Activated CD4-positive, alpha-beta T cell treated with anti-CD3 and anti-CD28 coated beads, Interleukin-2, amount 10 ng/mL, durations not matched to agents 7 days and 5 days (primary cell): ENCODE data around the gene RBM7. TPM values are rescaled to one million over a fixed set of nuclear protein-coding genes. Genes with fewer than 3 reads are reported as not detected.

Source experiments
- CTCF ChIA-PET: fragments of 350-600 bp; sonication (Branson Sonifier 250); formaldehyde crosslinking; loops from one replicate; lab custom pipeline; 2021; ENCODE audit warnings: antibody characterized with exemption; lab: Charles Lee
- POLR2A ChIA-PET: fragments of 350-600 bp; sonication (Branson Sonifier 250); formaldehyde crosslinking; loops from one replicate; lab custom pipeline; 2021; ENCODE audit warnings: antibody characterized with exemption; lab: Charles Lee
- DNase-seq: peaks from one replicate; pipeline ENCODE4 v3.0.0-alpha.2; 2020
- H3K27ac Mint-ChIP-seq: one replicate; pipeline ENCODE4 v1.8.0; 2021; ENCODE audit warnings: mild to moderate bottlenecking, moderate library complexity, mixed read lengths
- H3K27me3 Mint-ChIP-seq: one replicate; pipeline ENCODE4 v1.8.0; 2021; ENCODE audit warnings: mixed read lengths
- H3K36me3 Mint-ChIP-seq: one replicate; pipeline ENCODE4 v1.8.0; 2021; ENCODE audit warnings: low read depth, mixed read lengths
- H3K4me1 Mint-ChIP-seq: one replicate; pipeline ENCODE4 v1.8.0; 2021; ENCODE audit warnings: mixed read lengths
- H3K4me3 Mint-ChIP-seq: one replicate; pipeline ENCODE4 v1.8.0; 2021; ENCODE audit warnings: mild to moderate bottlenecking, moderate library complexity, mixed read lengths
- H3K9me3 Mint-ChIP-seq: one replicate; pipeline ENCODE4 v1.8.0; 2021; ENCODE audit warnings: mixed read lengths
- total RNA-seq, 2 experiments: library from RNA; stranded (reverse); gene quantifications; one replicate each; pipeline ENCODE4 v1.2.3, GENCODE V29; 2021

Gene RBM7
- total RNA-seq, 2 experiments from 2014 or later = 34.2 to 49.7 TPM

GRCh38 chr11:114440121-114440860 is 39.8 kb downstream of the RBM7 start:
- POLR2A ChIA-PET = no interaction called here
- DNase-seq = no peak
- CTCF ChIA-PET = interaction anchor here (0.7 kb wide), 1 partner anchor 15 kb away, joined by 3 read pairs; no protein-coding TSS in a partner anchor
- Mint-ChIP-seq H3K27me3 (no peaks in the 10 kb centered on the region), H3K9me3 (no peaks in the 10 kb centered on the region), H3K36me3 (peaks cover 23% of the 10 kb centered on the region), H3K4me1 (peaks cover 34% of the 10 kb centered on the region), H3K4me3 (peak overlapping the region; percentile 97), H3K27ac (peak overlapping the region; percentile 93)

DNA sequence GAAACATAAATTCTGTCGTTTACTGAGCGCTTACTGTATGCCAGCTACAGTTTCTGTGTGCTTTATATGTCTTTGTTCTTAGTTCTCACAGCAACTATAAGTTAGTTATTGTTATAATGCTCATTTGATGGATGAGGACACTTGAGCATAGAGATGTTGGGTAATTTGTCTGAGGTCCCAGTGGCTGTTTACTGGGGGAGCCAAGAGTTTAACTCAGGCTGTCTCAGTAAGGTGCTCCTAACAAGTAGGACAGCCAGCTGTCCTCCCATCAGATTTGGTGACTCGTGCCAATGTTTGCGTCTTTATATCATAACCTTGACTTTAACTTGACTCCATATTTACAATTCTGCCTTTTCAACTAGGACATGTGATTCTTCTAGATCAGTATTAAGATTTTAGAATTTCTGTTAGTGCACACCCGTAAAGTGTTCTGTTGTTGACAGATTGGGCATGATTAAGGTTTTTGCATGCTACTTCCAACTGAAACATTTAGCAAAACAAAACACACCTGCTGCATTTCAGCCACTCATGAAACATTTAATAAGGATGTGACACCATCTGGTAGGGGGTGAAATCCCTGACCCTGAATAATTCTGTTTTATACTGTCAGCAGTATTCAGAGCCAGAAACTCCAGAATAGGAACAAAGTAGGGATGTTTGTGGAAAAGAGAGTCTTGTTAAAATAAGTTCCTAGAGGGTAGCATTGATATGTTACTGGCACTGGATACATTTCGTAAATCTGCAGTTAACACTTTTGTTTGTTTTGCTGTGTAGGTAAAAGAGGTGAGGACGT is 40.7 kb downstream of the RBM7 start:
- no peaks in the 10 kb centered on the region for H3K9me3 Mint-ChIP-seq
- POLR2A ChIA-PET = no interaction called here
- CTCF ChIA-PET = no interaction called here
- no peak for DNase-seq
- H3K27me3 Mint-ChIP-seq = no peaks in the 10 kb centered on the region
- H3K4me3 Mint-ChIP-seq = no peak overlapping the region
- H3K27ac Mint-ChIP-seq = no peak overlapping the region
- peaks cover 26% of the 10 kb centered on the region for H3K36me3 Mint-ChIP-seq
- peaks cover 34% of the 10 kb centered on the region for H3K4me1 Mint-ChIP-seq

DNA sequence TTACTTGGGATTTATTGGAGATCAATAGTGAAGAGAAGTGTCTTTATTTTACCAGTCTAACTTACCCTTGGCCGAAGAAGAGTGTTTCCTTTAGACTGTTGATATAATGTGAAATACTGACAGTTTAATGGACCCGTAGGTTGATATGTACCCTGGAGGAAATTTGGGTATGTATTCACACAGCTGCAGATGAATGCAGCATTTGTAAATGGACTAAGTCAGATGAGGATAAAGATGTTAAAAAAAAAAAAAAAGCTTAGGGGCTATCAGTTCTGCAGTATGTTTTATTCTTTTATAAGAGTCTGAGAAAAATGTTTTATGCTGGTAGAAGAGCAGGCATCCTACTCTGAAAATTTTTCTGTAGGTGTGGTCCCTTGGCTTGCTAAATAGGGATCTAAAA is 41.5 kb downstream of the RBM7 start:
- DNase-seq = no peak
- Mint-ChIP-seq H3K36me3 (peaks cover 32% of the 10 kb centered on the region), H3K9me3 (no peaks in the 10 kb centered on the region), H3K4me1 (peaks cover 37% of the 10 kb centered on the region), H3K4me3 (no peak overlapping the region), H3K27ac (no peak overlapping the region), H3K27me3 (no peaks in the 10 kb centered on the region)
- ChIA-PET CTCF (no interaction called here), POLR2A (no interaction called here)

- ChIA-PET CTCF (interaction anchor here (0.6 kb wide), 1 partner anchor 26 kb away, joined by 4 read pairs; no protein-coding TSS in a partner anchor), POLR2A (no interaction called here)
Measured at GRCh38 chr11:114442536-114442935, 42.1 kb downstream of the RBM7 start.

GRCh38 chr11:114447444-114447843 is 47.0 kb downstream of the RBM7 start:
- DNase-seq = no peak
- CTCF ChIA-PET = no interaction called here
- no peak overlapping the region for H3K27ac Mint-ChIP-seq
- peaks cover 5% of the 10 kb centered on the region for H3K4me1 Mint-ChIP-seq
- no peaks in the 10 kb centered on the region for H3K9me3 Mint-ChIP-seq
- POLR2A ChIA-PET = no interaction called here
- no peak overlapping the region for H3K4me3 Mint-ChIP-seq
- no peaks in the 10 kb centered on the region for H3K27me3 Mint-ChIP-seq
- peaks cover 55% of the 10 kb centered on the region for H3K36me3 Mint-ChIP-seq

More at GRCh38 chr11:114442536-114442935, 42.1 kb downstream of the RBM7 start:
- H3K9me3 Mint-ChIP-seq = no peaks in the 10 kb centered on the region
- no peak for DNase-seq
- no peaks in the 10 kb centered on the region for H3K27me3 Mint-ChIP-seq
- peaks cover 38% of the 10 kb centered on the region for H3K36me3 Mint-ChIP-seq
- H3K4me1 Mint-ChIP-seq = peaks cover 39% of the 10 kb centered on the region
- H3K4me3 Mint-ChIP-seq = no peak overlapping the region
- H3K27ac Mint-ChIP-seq = no peak overlapping the region

- no peaks in the 10 kb centered on the region for H3K27me3 Mint-ChIP-seq
- ChIA-PET POLR2A (no interaction called here), CTCF (no interaction called here)
- DNase-seq = no peak
- peaks cover 56% of the 10 kb centered on the region for H3K36me3 Mint-ChIP-seq
- no peak overlapping the region for H3K4me3 Mint-ChIP-seq
- peaks cover 5% of the 10 kb centered on the region for H3K4me1 Mint-ChIP-seq
- no peaks in the 10 kb centered on the region for H3K9me3 Mint-ChIP-seq
- no peak overlapping the region for H3K27ac Mint-ChIP-seq
Measured at GRCh38 chr11:114447892-114448291, 47.4 kb downstream of the RBM7 start.

DNA sequence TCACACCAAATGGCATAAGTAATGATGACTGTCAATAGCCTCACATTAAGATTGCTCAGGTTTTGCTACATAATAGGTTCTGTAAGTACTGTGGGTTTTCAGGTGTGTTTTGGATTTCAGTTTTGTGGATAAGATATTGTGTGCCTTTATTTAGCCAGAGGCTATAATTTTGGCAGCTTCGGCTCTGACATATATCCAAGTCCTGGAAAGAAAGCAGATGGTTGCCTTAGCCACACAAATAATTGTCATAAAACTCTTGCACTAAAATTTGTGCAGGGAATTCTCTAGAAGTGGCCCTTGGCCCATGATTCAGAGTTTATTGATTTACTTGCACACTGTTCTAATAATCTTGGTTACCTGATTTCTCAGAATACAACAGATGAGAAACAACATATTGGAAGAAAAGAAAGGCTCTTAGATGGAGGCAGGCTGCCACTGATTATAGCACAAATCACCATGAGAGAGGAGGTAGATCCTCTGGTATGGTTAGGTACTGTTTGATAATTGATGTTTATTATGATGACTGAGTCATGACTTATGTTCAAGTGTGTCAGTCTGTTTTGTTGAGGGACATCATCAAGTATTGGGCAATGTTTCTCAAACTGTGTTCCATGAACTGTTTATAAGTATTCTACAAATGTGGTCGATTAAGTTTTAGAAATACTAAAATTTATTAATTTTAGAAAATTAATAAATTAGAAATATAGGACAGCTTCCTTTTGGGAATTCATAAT is 48.5 kb downstream of the RBM7 start:
- Mint-ChIP-seq H3K27me3 (no peaks in the 10 kb centered on the region), H3K27ac (no peak overlapping the region), H3K9me3 (no peaks in the 10 kb centered on the region), H3K36me3 (peaks cover 59% of the 10 kb centered on the region), H3K4me3 (no peak overlapping the region), H3K4me1 (peaks cover 5% of the 10 kb centered on the region)
- ChIA-PET CTCF (no interaction called here), POLR2A (interaction anchor here (0.8 kb wide), 1 partner anchor 10 kb away, joined by 4 read pairs; the partner anchor contains the start of gene REXO2)
- DNase-seq = no peak

DNA sequence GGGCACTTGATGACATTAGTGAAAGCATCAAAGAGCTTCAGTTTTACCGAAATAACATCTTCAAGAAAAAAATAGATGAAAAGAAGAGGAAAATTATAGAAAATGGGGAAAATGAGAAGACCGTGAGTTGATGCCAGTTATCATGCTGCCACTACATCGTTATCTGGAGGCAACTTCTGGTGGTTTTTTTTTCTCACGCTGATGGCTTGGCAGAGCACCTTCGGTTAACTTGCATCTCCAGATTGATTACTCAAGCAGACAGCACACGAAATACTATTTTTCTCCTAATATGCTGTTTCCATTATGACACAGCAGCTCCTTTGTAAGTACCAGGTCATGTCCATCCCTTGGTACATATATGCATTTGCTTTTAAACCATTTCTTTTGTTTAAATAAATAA is 49.4 kb downstream of the RBM7 start:
- Mint-ChIP-seq H3K4me3 (no peak overlapping the region), H3K27ac (no peak overlapping the region), H3K4me1 (peaks cover 5% of the 10 kb centered on the region), H3K9me3 (no peaks in the 10 kb centered on the region), H3K27me3 (no peaks in the 10 kb centered on the region), H3K36me3 (peaks cover 51% of the 10 kb centered on the region)
- CTCF ChIA-PET = no interaction called here
- POLR2A ChIA-PET = interaction anchor here (0.8 kb wide), 1 partner anchor 11 kb away, joined by 4 read pairs; the partner anchor contains the start of gene REXO2
- DNase-seq = no peak

DNA sequence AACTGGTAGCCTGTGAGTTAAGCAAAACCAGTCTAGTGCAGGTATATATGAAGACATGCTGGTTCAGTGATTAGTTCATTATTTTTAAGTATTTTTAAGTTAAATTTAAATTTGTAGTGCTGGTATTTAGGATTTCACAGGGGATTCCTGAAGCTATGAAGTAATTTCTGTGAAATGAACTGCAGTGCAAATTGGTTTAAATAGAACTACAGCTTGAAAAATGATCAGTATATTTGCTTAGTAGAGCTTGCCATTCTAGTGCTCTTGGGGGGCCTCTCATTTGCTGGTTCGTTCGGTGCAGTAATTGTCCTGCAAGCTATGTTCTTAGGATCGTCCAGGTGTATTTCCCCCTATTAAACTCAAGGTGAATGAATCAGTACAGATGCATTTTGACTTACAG is 51.9 kb downstream of the RBM7 start:
- no peak overlapping the region for H3K4me3 Mint-ChIP-seq
- H3K9me3 Mint-ChIP-seq = no peaks in the 10 kb centered on the region
- peaks cover 1% of the 10 kb centered on the region for H3K4me1 Mint-ChIP-seq
- peaks cover 34% of the 10 kb centered on the region for H3K36me3 Mint-ChIP-seq
- DNase-seq = no peak
- no peak overlapping the region for H3K27ac Mint-ChIP-seq
- H3K27me3 Mint-ChIP-seq = no peaks in the 10 kb centered on the region
- ChIA-PET CTCF (no interaction called here), POLR2A (no interaction called here)

Other genes with a start within 250 kb of the RBM7 start
- gene NNMT, start 104.3 kb upstream of the RBM7 start, total RNA-seq = not detected
- gene C11orf71, start 155 bp upstream of the RBM7 start, total RNA-seq = 1 to 10 TPM; 6.7 to 7.4 TPM
- 10 to 100 TPM; 73.4 to 77.7 TPM for gene REXO2, start 38.8 kb downstream of the RBM7 start, total RNA-seq
- gene NXPE1, start 159.2 kb downstream of the RBM7 start, total RNA-seq = not detected
- not detected for gene NXPE4, start 195.1 kb downstream of the RBM7 start, total RNA-seq